Sigmoid colon (tissue), 7 donors: ENCODE measurements around the gene BTBD9. TPM values are rescaled to one million over a fixed set of nuclear protein-coding genes. Genes with fewer than 3 reads are reported as not detected.

Source experiments
- DNase-seq: peaks from one replicate; pipeline ENCODE4 v3.0.0-alpha.2; 2019
- H3K27ac ChIP-seq, 4 donors: fragments of 200-600 bp; sonication (generic); one replicate each; pipeline ENCODE4 v1.5.1; 2016 to 2019; ENCODE audit warnings: mild to moderate bottlenecking in 1 of 4
- H3K27me3 ChIP-seq, 3 donors: fragments of 200-600 bp; sonication (generic); one replicate each; pipeline ENCODE4 v1.5.1; 2019; ENCODE audit warnings: mild to moderate bottlenecking in 1 of 3
- H3K36me3 ChIP-seq, 4 donors: fragments of 200-600 bp; sonication (generic); one replicate each; pipeline ENCODE4 v1.5.1; 2016 to 2019
- H3K4me1 ChIP-seq, 4 donors: fragments of 200-600 bp; sonication (generic); one replicate each; pipeline ENCODE4 v1.5.1; 2017 to 2019
- H3K4me3 ChIP-seq, 4 donors: fragments of 200-600 bp; sonication (generic); one replicate each; pipeline ENCODE4 v1.5.1; 2017 to 2019; ENCODE audit warnings: mild to moderate bottlenecking in 2 of 4, moderate library complexity in 1 of 4
- H3K9me3 ChIP-seq, 4 donors: fragments of 200-600 bp in 3 of 4; sonication (generic) in 3 of 4; one replicate each; pipeline versions ENCODE4 v1.5.1 to v1.6.1; 2013 to 2019
- EP300 ChIP-seq, 4 donors: sonication (generic); formaldehyde crosslinking; IDR thresholded peaks; one replicate each; pipeline ENCODE4 v1.6.1; 2017; ENCODE audit warnings: antibody characterized with exemption in 4 of 4
- POLR2A ChIP-seq, 2 donors: fragments of 450-650 bp; IDR thresholded peaks; one replicate each; pipeline ENCODE4 v1.6.1; 2016; ENCODE audit warnings: antibody characterized with exemption in 2 of 2, mild to moderate bottlenecking in 2 of 2, moderate library complexity in 2 of 2
- POLR2AphosphoS5 ChIP-seq, 4 donors: sonication (generic); formaldehyde crosslinking; IDR thresholded peaks; one replicate each; pipeline ENCODE4 v1.6.1; 2017; ENCODE audit warnings: antibody characterized with exemption in 4 of 4
- WGBS, 2 donors: extraction: QIAGEN DNeasy Blood & Tissue Kit; methylation state at CpG; one replicate each; pipeline ENCODE4 v1.1.7; 2013; 5-methylcytosine and 5-hydroxymethylcytosine counted together
- intact Hi-C: fragments of 100-400 bp; cut with DNase I; formaldehyde crosslinking; loops from one replicate; pipeline ENCODE4 v1.15.1; 2023
- polyA plus RNA-seq, 3 donors: library from polyadenylated mRNA; stranded (reverse); fragments of 200-250 nt; gene quantifications; one replicate each; pipeline ENCODE4 v1.2.3, GENCODE V29; 2013
- total RNA-seq, 4 donors: library from RNA; depleted of rRNA; stranded (reverse); fragments of >200 nt; gene quantifications; one replicate each; pipeline ENCODE4 v1.1.0, GENCODE V29; 2016
- TF ChIP-seq, protein P1 (sequence below), 4 experiments: fragments of 450-650 bp in 3 of 4; fragments of 200-600 bp in 1 of 4; IDR thresholded peaks; one replicate each; pipeline ENCODE4 v1.5.1; 2016 to 2019; ENCODE audit warnings: antibody characterized with exemption in 4 of 4, mild to moderate bottlenecking in 3 of 4, moderate library complexity in 2 of 4
- donor health status: healthy with polysubstance abuse.
- donor health status: Bipolar disorder and iron deficiency.
- donor health status: healthy.

Gene BTBD9
- total and polyA plus RNA-seq, 7 donors: 3.6 to 20.8 (median 10.5) TPM

DNA sequence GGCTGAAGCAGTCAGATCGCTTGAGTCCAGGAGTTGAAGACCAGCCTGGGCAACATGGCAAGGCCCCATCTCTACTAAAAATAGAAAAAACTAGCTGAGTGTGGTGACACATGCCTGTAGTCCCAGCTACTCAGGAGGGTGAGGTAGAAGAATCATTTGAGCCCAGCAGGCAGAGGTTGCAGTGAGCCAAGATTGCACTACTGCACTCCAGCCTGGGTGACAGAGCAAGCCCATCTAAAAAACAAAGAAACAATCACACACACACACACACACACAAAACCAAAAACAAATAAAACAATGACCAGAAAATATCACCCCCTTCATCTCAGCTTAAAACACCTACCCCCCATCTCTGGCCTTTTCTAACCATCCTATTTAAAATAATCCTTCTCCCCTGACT lies 68.0 kb downstream of the BTBD9 start:
- H3K27me3 ChIP-seq: no peaks in the 10 kb centered on the region
- WGBS, 2 donors: 96 to 98% methylated on average over 1 of the region's 1 CpG
- H3K27ac ChIP-seq: no peak overlapping the region
- DNase-seq: no peak
- no peaks in the 10 kb centered on the region for H3K9me3 ChIP-seq
- H3K36me3 ChIP-seq: no peaks in the 10 kb centered on the region
- intact Hi-C loops: no loop called here
- H3K4me3 ChIP-seq: no peak overlapping the region
- no peak for TF ChIP-seq POLR2A (IDR thresholded peaks at IDR 0.05)
- TF ChIP-seq EP300 (IDR thresholded peaks at IDR 0.05): no peak
- TF ChIP-seq POLR2AphosphoS5 (IDR thresholded peaks at IDR 0.05): no peak
- TF ChIP-seq, protein P1, sequence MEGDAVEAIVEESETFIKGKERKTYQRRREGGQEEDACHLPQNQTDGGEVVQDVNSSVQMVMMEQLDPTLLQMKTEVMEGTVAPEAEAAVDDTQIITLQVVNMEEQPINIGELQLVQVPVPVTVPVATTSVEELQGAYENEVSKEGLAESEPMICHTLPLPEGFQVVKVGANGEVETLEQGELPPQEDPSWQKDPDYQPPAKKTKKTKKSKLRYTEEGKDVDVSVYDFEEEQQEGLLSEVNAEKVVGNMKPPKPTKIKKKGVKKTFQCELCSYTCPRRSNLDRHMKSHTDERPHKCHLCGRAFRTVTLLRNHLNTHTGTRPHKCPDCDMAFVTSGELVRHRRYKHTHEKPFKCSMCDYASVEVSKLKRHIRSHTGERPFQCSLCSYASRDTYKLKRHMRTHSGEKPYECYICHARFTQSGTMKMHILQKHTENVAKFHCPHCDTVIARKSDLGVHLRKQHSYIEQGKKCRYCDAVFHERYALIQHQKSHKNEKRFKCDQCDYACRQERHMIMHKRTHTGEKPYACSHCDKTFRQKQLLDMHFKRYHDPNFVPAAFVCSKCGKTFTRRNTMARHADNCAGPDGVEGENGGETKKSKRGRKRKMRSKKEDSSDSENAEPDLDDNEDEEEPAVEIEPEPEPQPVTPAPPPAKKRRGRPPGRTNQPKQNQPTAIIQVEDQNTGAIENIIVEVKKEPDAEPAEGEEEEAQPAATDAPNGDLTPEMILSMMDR (IDR thresholded peaks at IDR 0.05): no peak
- H3K4me1 ChIP-seq: peaks cover 0 to 12% (median 5%) of the 10 kb centered on the region in 4 donors

- Histone ChIP-seq H3K9me3 (no peaks in the 10 kb centered on the region), H3K4me3 (no peak overlapping the region), H3K36me3 (no peaks in the 10 kb centered on the region), H3K27me3 (no peaks in the 10 kb centered on the region), H3K27ac (no peak overlapping the region), H3K4me1 (peaks cover 0 to 12% (median 5%) of the 10 kb centered on the region in 4 donors)
- intact Hi-C loops: no loop called here
- no peak for DNase-seq
- TF ChIP-seq, protein P1 (IDR thresholded peaks at IDR 0.05): peak in 1 of 4 experiments; percentile 21
- TF ChIP-seq EP300 (IDR thresholded peaks at IDR 0.05) (no peak), POLR2AphosphoS5 (IDR thresholded peaks at IDR 0.05) (no peak), POLR2A (IDR thresholded peaks at IDR 0.05) (no peak)
- WGBS, 2 donors: 50 to 63% methylated on average over 2 of the region's 2 CpGs
These were observed 69.0 kb downstream of the BTBD9 start for GRCh38 chr6:38570750-38571149.

- TF ChIP-seq, protein P1 (IDR thresholded peaks at IDR 0.05): no peak
- TF ChIP-seq EP300 (IDR thresholded peaks at IDR 0.05) (no peak), POLR2A (IDR thresholded peaks at IDR 0.05) (no peak), POLR2AphosphoS5 (IDR thresholded peaks at IDR 0.05) (no peak)
- WGBS, 2 donors: 44 to 54% methylated on average over 5 of the region's 5 CpGs
- DNase-seq: peak; percentile 89
These were observed 72.3 kb downstream of the BTBD9 start for GRCh38 chr6:38567436-38567835.

GRCh38 chr6:38566295-38567030 lies 73.3 kb downstream of the BTBD9 start:
- WGBS, 2 donors: 95 to 96% methylated on average over 6 of the region's 6 CpGs
- H3K36me3 ChIP-seq: no peaks in the 10 kb centered on the region

More at GRCh38 chr6:38567436-38567835, 72.3 kb downstream of the BTBD9 start:
- intact Hi-C loops: no loop called here
- H3K9me3 ChIP-seq: no peaks in the 10 kb centered on the region
- no peak overlapping the region for H3K4me3 ChIP-seq
- H3K36me3 ChIP-seq: no peaks in the 10 kb centered on the region
- H3K27me3 ChIP-seq: no peaks in the 10 kb centered on the region
- peak overlapping the region in 1 of 4 donors; percentile 29 for H3K27ac ChIP-seq
- peaks cover 0 to 12% (median 5%) of the 10 kb centered on the region in 4 donors for H3K4me1 ChIP-seq

More at GRCh38 chr6:38566295-38567030, 73.3 kb downstream of the BTBD9 start:
- H3K4me3 ChIP-seq: no peak overlapping the region
- no peak overlapping the region for H3K27ac ChIP-seq
- TF ChIP-seq, protein P1 (IDR thresholded peaks at IDR 0.05): no peak
- TF ChIP-seq EP300 (IDR thresholded peaks at IDR 0.05): no peak
- no peak for TF ChIP-seq POLR2A (IDR thresholded peaks at IDR 0.05)
- TF ChIP-seq POLR2AphosphoS5 (IDR thresholded peaks at IDR 0.05): no peak
- H3K4me1 ChIP-seq: peaks cover 0 to 12% (median 5%) of the 10 kb centered on the region in 4 donors
- no peaks in the 10 kb centered on the region for H3K9me3 ChIP-seq
- intact Hi-C loops: no loop called here
- no peaks in the 10 kb centered on the region for H3K27me3 ChIP-seq
- DNase-seq: no peak
